Mucosa of descending colon (tissue), 3 donors: ENCODE measurements around the gene HOMER2. TPM values are rescaled to one million over a fixed set of nuclear protein-coding genes. Genes with fewer than 3 reads are reported as not detected.

ENCODE experiments used
- ATAC-seq: fragments of 200-7000 bp; cut with Tn5 transposase; one replicate; pipeline ENCODE4 v1.9.1; 2020; ENCODE audit warnings: mild to moderate bottlenecking, moderate library complexity
- DNase-seq, 3 donors: peaks; one replicate each; pipeline ENCODE4 v3.0.0-alpha.2; 2020
- H3K36me3 ChIP-seq: fragments of 200-600 bp; one replicate; pipeline ENCODE4 v1.8.0; 2021; ENCODE audit warnings: low read depth, mild to moderate bottlenecking
- H3K4me1 ChIP-seq: fragments of 200-600 bp; one replicate; pipeline ENCODE4 v1.8.0; 2021; ENCODE audit warnings: low read depth, mild to moderate bottlenecking
- H3K4me3 ChIP-seq: fragments of 200-600 bp; one replicate; pipeline ENCODE4 v1.8.0; 2021; ENCODE audit warnings: mild to moderate bottlenecking
- H3K9me3 ChIP-seq: fragments of 200-600 bp; one replicate; pipeline ENCODE4 v1.8.0; 2021; ENCODE audit warnings: mild to moderate bottlenecking
- CTCF ChIP-seq: fragments of 200-600 bp; IDR thresholded peaks from one replicate; pipeline ENCODE4 v1.8.0; 2022; ENCODE audit warnings: antibody characterized with exemption, mild to moderate bottlenecking
- intact Hi-C, 2 donors: fragments of 100-400 bp; cut with DNase I in 1 of 2; cut with micrococcal nuclease in 1 of 2; formaldehyde crosslinking; loops; one replicate each; pipeline versions ENCODE4 v1.11.0 to v1.11.1; 2022; cut with DNase I, micrococcal nuclease
- total RNA-seq, 3 donors: library from RNA; stranded (reverse); fragmentation: NEBNext Ultra II Directional in 2 of 3; extraction: Animal tissue kit (Norgen Biotek cat#: 25700) in 2 of 3; gene quantifications; one replicate each; pipeline versions ENCODE4 v1.2.1 to v1.2.4, GENCODE V29; 2021 to 2023
- donor health status: DM: no; HTN: no; CAD: no; lungs with moderate emphysema.
- donor health status: DM: no; HTN: no; CAD: no.
- donor health status: DM: no; HTN: yes; CAD: no.

HOMER2 gene
- total RNA-seq, 3 donors from 2014 or later, result 1.9 to 16.3 (median 2.1) TPM

GRCh38 chr15:82931221-82931620, 21.3 kb downstream of the HOMER2 start:
- H3K4me3 ChIP-seq, result no peak overlapping the region

DNA sequence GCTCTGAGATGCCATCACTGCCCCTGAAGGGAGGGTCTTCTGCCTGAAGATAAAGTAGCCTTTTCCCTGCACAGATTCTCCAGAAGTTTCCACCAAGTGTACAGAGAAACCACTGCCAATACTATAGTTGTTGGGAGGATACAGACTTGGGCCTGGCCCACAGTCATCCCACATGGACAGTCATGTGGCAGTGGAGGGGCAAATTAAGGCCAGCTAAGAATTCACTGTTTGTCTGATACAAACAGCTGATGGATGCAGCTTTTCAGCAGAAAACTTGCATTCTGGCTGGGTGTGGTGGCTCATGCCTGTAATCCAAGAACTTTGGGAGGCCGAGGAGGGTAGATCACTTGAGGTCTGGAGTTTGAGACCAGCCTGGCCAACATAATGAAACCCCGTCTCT, 22.1 kb downstream of the HOMER2 start:
- H3K36me3 ChIP-seq, result no peaks in the 10 kb centered on the region
- no peak for TF ChIP-seq CTCF
- no peak for DNase-seq
- no peak overlapping the region for H3K4me3 ChIP-seq
- no peaks in the 10 kb centered on the region for H3K4me1 ChIP-seq
- no peaks in the 10 kb centered on the region for H3K9me3 ChIP-seq
- intact Hi-C loops, result no loop called here
- ATAC-seq, result no peak

More at GRCh38 chr15:82931221-82931620, 21.3 kb downstream of the HOMER2 start:
- no peaks in the 10 kb centered on the region for H3K4me1 ChIP-seq
- ATAC-seq (no peak), DNase-seq (no peak)
- H3K9me3 ChIP-seq, result no peaks in the 10 kb centered on the region
- intact Hi-C loops, result no loop called here
- TF ChIP-seq CTCF, result no peak
- no peaks in the 10 kb centered on the region for H3K36me3 ChIP-seq

- intact Hi-C loops, result no loop called here
- H3K4me3 ChIP-seq, result no peak overlapping the region
- no peak for ATAC-seq
- no peaks in the 10 kb centered on the region for H3K36me3 ChIP-seq
- no peak for DNase-seq
- TF ChIP-seq CTCF, result no peak
- H3K4me1 ChIP-seq, result no peaks in the 10 kb centered on the region
- no peaks in the 10 kb centered on the region for H3K9me3 ChIP-seq
These were observed 23.8 kb downstream of the HOMER2 start for GRCh38 chr15:82928711-82929110.

- H3K9me3 ChIP-seq, result no peaks in the 10 kb centered on the region
- DNase-seq (no peak), ATAC-seq (no peak)
- TF ChIP-seq CTCF, result no peak
- H3K36me3 ChIP-seq, result no peaks in the 10 kb centered on the region
- no peaks in the 10 kb centered on the region for H3K4me1 ChIP-seq
- intact Hi-C loops, result no loop called here
- H3K4me3 ChIP-seq, result no peak overlapping the region
These were observed 28.8 kb downstream of the HOMER2 start for GRCh38 chr15:82923744-82924143.

DNA sequence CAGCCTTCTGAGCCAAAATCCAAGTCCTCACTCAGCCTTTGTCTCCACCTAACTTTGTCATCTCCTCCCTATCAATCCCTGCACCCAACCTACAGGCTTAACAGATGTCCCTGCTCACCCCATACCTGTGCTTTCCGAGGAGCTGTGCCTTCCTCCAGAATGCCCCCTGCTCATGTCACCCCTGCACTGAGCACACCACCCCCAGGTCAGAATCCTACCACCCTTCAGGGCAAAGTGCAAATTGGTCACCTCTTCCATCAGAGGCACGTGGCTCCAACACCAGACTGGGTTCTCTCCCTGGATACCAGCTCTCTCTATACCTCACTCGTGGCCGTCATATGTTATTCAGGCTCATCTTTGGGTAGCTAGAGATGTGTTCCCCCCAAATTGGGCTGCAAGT, 29.8 kb downstream of the HOMER2 start:
- Histone ChIP-seq H3K9me3 (no peaks in the 10 kb centered on the region), H3K4me1 (no peaks in the 10 kb centered on the region), H3K36me3 (no peaks in the 10 kb centered on the region), H3K4me3 (no peak overlapping the region)
- DNase-seq (no peak), ATAC-seq (no peak)
- no peak for TF ChIP-seq CTCF
- intact Hi-C loops, result no loop called here

DNA sequence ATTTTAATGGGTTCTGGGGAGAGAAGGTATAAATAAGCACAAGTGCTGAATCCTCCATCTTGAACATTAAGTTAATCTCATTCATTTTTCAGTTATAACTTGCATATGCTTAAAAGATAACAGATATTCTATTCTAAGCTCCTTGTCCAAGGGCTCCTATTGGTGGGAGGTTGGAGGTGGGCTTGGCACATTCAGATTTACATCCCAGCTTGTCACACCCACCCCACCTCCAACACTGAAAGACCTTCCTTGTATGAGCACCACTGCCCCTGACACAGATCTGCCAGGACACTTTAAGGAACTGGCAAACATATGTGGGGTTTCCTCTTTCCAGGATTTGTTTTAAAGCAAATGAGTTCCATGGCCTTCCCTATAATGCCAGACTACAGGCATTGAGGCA, 30.6 kb downstream of the HOMER2 start:
- no peak for TF ChIP-seq CTCF
- DNase-seq (no peak), ATAC-seq (no peak)
- intact Hi-C loops, result no loop called here
- no peaks in the 10 kb centered on the region for H3K4me1 ChIP-seq
- H3K4me3 ChIP-seq, result no peak overlapping the region
- H3K36me3 ChIP-seq, result no peaks in the 10 kb centered on the region
- no peaks in the 10 kb centered on the region for H3K9me3 ChIP-seq
